ENCODE data around the gene PRMT7. TPM values are rescaled to one million over a fixed set of nuclear protein-coding genes. Genes with fewer than 3 reads are reported as not detected.
A peak's percentile ranks its signal among the peaks of the same experiment; 100 is the strongest.

PRMT7 gene
- total and polyA plus RNA-seq, 2 donors (not counting 1 experiment from before 2014, with no cell fraction given), result 76.9 to 80.4 TPM

DNA sequence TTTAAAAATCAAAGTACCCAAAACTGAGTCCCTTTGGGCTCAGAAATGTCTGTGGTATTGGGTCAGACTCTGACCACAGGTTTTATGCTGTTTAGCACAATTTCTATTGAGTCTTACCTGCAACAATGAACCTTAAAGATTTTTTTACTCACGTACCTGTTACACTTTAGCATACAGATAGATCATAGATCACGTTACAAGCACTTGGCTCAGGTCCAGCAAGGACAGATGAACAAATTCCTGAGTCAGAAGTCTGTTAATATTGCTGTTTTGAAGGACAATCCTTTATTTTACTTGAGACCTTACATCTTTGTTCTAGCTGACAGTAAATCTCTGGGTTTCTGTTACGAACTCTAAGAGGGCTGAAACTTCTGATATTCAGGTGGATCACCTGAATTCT is 12.9 kb upstream of the PRMT7 start:
- no peaks in the 10 kb centered on the region for H3K27me3 ChIP-seq (replicated peaks in 1 of 4; ENCODE audit: control extremely low read depth in 1 of 4, control insufficient read depth in 3 of 4, insufficient read depth in 4 of 4, low read length in 3 of 4)
- Mint-ChIP-seq H3K27ac (peak overlapping the region; percentile 46), H3K4me1 (peaks cover under 1% of the 10 kb centered on the region), H3K4me3 (no peak overlapping the region), H3K9me3 (ENCODE audit: insufficient read depth) (no peaks in the 10 kb centered on the region), H3K27me3 (no peaks in the 10 kb centered on the region)
- peaks cover 0 to 94% of the 10 kb centered on the region in 2 experiments for H3K36me3 ChIP-seq (replicated peaks in 1 of 2; ENCODE audit: control extremely low read depth in 1 of 2, control insufficient read depth in 1 of 2, extremely low read depth in 1 of 2, insufficient read depth in 2 of 2, low read length in 1 of 2)
- DNase-seq (no peak), ATAC-seq (ENCODE audit: low read depth) (no peak)
- H3K4me1 ChIP-seq (ENCODE audit: control insufficient read depth in 2 of 2, insufficient read depth in 2 of 2, low read length in 2 of 2), result no peaks in the 10 kb centered on the region
- H3K4me2 ChIP-seq (replicated peaks; ENCODE audit: low read depth, low read length, poor library complexity, severe bottlenecking), result no peak overlapping the region
- H4K20me1 ChIP-seq (ENCODE audit: control insufficient read depth, insufficient read depth, low read length, poor library complexity, severe bottlenecking), result peaks cover 22% of the 10 kb centered on the region
- no peak overlapping the region for H3K9ac ChIP-seq (ENCODE audit: low read length)
- H3K79me2 ChIP-seq (ENCODE audit: control insufficient read depth, insufficient read depth, low read length), result peaks cover 24% of the 10 kb centered on the region
- 100% methylated on average over 1 of the region's 3 CpGs for WGBS (ENCODE audit: insufficient coverage)
- intact Hi-C loops (cut with micrococcal nuclease), result no loop called here
- peak overlapping the region in 1 of 2 donors; percentile 21 for H3K27ac ChIP-seq (ENCODE audit: low read length in 2 of 2)
- ChIA-PET POLR2A (interaction anchor here (0.5 kb wide), 1 partner anchor 13 kb away, joined by 5 read pairs; no protein-coding TSS in a partner anchor), CTCF (interaction anchor here (1.3 to 4.2 kb wide), 3 partner anchors 30 to 36 kb away, joined by 4 to 30 read pairs (median 5); no protein-coding TSS in a partner anchor)
- TF ChIP-seq, protein P1, sequence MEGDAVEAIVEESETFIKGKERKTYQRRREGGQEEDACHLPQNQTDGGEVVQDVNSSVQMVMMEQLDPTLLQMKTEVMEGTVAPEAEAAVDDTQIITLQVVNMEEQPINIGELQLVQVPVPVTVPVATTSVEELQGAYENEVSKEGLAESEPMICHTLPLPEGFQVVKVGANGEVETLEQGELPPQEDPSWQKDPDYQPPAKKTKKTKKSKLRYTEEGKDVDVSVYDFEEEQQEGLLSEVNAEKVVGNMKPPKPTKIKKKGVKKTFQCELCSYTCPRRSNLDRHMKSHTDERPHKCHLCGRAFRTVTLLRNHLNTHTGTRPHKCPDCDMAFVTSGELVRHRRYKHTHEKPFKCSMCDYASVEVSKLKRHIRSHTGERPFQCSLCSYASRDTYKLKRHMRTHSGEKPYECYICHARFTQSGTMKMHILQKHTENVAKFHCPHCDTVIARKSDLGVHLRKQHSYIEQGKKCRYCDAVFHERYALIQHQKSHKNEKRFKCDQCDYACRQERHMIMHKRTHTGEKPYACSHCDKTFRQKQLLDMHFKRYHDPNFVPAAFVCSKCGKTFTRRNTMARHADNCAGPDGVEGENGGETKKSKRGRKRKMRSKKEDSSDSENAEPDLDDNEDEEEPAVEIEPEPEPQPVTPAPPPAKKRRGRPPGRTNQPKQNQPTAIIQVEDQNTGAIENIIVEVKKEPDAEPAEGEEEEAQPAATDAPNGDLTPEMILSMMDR (IDR thresholded peaks at IDR 0.05), result no peak
- TF ChIP-seq EZH2 (IDR thresholded peaks at IDR 0.05; ENCODE audit: borderline replicate concordance, insufficient read depth, low read depth, low read length, poor library complexity, severe bottlenecking), result no peak
- no peak overlapping the region for H3K4me3 ChIP-seq (ENCODE audit: control extremely low read depth in 1 of 5, extremely low read depth in 1 of 5, insufficient read depth in 1 of 5, low read depth in 2 of 5, low read length in 4 of 5)
- no peaks in the 10 kb centered on the region for H3K9me3 ChIP-seq (ENCODE audit: control extremely low read depth in 1 of 3, control insufficient read depth in 2 of 3, insufficient read depth in 1 of 3, low read length in 2 of 3)
- no peak overlapping the region for H2AFZ ChIP-seq (ENCODE audit: insufficient read depth, low read depth, low read length, poor library complexity, severe bottlenecking)

DNA sequence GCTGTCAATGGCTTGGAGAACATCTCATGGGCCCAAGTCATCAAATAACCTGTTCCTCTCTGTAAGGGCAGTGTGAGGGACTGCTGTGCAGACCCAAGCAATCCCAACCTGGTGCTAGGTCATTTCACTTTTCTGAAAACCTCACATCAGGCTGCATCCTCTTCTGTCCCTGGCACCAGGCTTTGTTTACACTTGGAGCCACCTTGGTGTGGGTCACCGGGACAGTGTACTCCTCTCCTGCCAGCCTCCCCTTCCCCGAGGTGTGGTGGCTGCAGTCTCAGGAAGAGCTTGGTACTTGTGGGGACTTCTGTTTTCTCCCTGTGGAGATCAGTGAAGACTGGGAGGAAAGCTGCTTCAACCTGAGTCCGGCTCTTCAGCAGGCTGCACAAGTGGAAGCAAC is 12.5 kb upstream of the PRMT7 start:
- Histone ChIP-seq H3K9ac (ENCODE audit: low read length) (no peak overlapping the region), H4K20me1 (ENCODE audit: control insufficient read depth, insufficient read depth, low read length, poor library complexity, severe bottlenecking) (peaks cover 23% of the 10 kb centered on the region), H3K36me3 (replicated peaks in 1 of 2; ENCODE audit: control extremely low read depth in 1 of 2, control insufficient read depth in 1 of 2, extremely low read depth in 1 of 2, insufficient read depth in 2 of 2, low read length in 1 of 2) (peaks cover 0 to 93% of the 10 kb centered on the region in 2 experiments), H3K79me2 (ENCODE audit: control insufficient read depth, insufficient read depth, low read length) (peaks cover 20% of the 10 kb centered on the region), H3K4me2 (replicated peaks; ENCODE audit: low read depth, low read length, poor library complexity, severe bottlenecking) (no peak overlapping the region), H3K27ac (ENCODE audit: low read length in 2 of 2) (no peak overlapping the region), H3K4me3 (ENCODE audit: control extremely low read depth in 1 of 5, extremely low read depth in 1 of 5, insufficient read depth in 1 of 5, low read depth in 2 of 5, low read length in 4 of 5) (no peak overlapping the region), H3K27me3 (replicated peaks in 1 of 4; ENCODE audit: control extremely low read depth in 1 of 4, control insufficient read depth in 3 of 4, insufficient read depth in 4 of 4, low read length in 3 of 4) (no peaks in the 10 kb centered on the region), H3K9me3 (ENCODE audit: control extremely low read depth in 1 of 3, control insufficient read depth in 2 of 3, insufficient read depth in 1 of 3, low read length in 2 of 3) (no peaks in the 10 kb centered on the region), H3K4me1 (ENCODE audit: control insufficient read depth in 2 of 2, insufficient read depth in 2 of 2, low read length in 2 of 2) (no peaks in the 10 kb centered on the region), H2AFZ (ENCODE audit: insufficient read depth, low read depth, low read length, poor library complexity, severe bottlenecking) (no peak overlapping the region)
- ChIA-PET CTCF (interaction anchor here (1.3 to 2.4 kb wide), 3 partner anchors 30 to 36 kb away, joined by 4 to 11 read pairs (median 5); partner anchors contain the start of gene SLC7A6), POLR2A (no interaction called here)
- TF ChIP-seq, protein P1 (IDR thresholded peaks at IDR 0.05), result no peak
- no peak for TF ChIP-seq EZH2 (IDR thresholded peaks at IDR 0.05; ENCODE audit: borderline replicate concordance, insufficient read depth, low read depth, low read length, poor library complexity, severe bottlenecking)
- Mint-ChIP-seq H3K4me1 (no peaks in the 10 kb centered on the region), H3K27ac (peak overlapping the region; percentile 46), H3K9me3 (ENCODE audit: insufficient read depth) (no peaks in the 10 kb centered on the region), H3K27me3 (no peaks in the 10 kb centered on the region), H3K4me3 (no peak overlapping the region)
- no peak for ATAC-seq (ENCODE audit: low read depth)
- no peak for DNase-seq
- 100% methylated on average over 2 of the region's 3 CpGs for WGBS (ENCODE audit: insufficient coverage)
- intact Hi-C loops (cut with micrococcal nuclease), result no loop called here
